Hematopoietic multipotent progenitor cell treated with erythropoietin and hydrocortisone succinate and interleukin-3 and kit ligand, for 17 days (in vitro differentiated cells): Measurements from ENCODE around the gene SECISBP2.
"Not testable (repeated sequence)": the region's sequence is repeated elsewhere in the genome, so short reads cannot be mapped to it uniquely, and the experiment has no call there.

Experiments used
- DNase-seq: peaks from one replicate; pipeline ENCODE4 v3.0.0-alpha.2; 2015; ENCODE audit warnings: low spot score

Gene SECISBP2

GRCh38 chr9:89366711-89367110, 48.4 kb downstream of the SECISBP2 start:
- no peak for DNase-seq

GRCh38 chr9:89367281-89367680, 49.0 kb downstream of the SECISBP2 start:
- DNase-seq: no peak

GRCh38 chr9:89367726-89368437, 49.6 kb downstream of the SECISBP2 start:
- DNase-seq: no peak

GRCh38 chr9:89368550-89368949, 50.2 kb downstream of the SECISBP2 start:
- no peak for DNase-seq

GRCh38 chr9:89368978-89369377, 50.7 kb downstream of the SECISBP2 start:
- DNase-seq: no peak

GRCh38 chr9:89370593-89370992, 52.3 kb downstream of the SECISBP2 start:
- DNase-seq: no peak

- DNase-seq: not testable (repeated sequence)
Measured at GRCh38 chr9:89371791-89372190, 53.5 kb downstream of the SECISBP2 start.

- peak; percentile 16 for DNase-seq
Measured at GRCh38 chr9:89372230-89372816, 54.0 kb downstream of the SECISBP2 start.

- no peak for DNase-seq
Measured at GRCh38 chr9:89372979-89373378, 54.7 kb downstream of the SECISBP2 start.

GRCh38 chr9:89374176-89374575, 55.9 kb downstream of the SECISBP2 start:
- no peak for DNase-seq

GRCh38 chr9:89375191-89375760, 57.0 kb downstream of the SECISBP2 start:
- peak; percentile 34 for DNase-seq

GRCh38 chr9:89376286-89376685, 58.0 kb downstream of the SECISBP2 start:
- no peak for DNase-seq

GRCh38 chr9:89376741-89377351, 58.5 kb downstream of the SECISBP2 start:
- no peak for DNase-seq

GRCh38 chr9:89377411-89377810, 59.1 kb downstream of the SECISBP2 start:
- no peak for DNase-seq

GRCh38 chr9:89378541-89378940, 60.2 kb downstream of the SECISBP2 start:
- DNase-seq: no peak

- DNase-seq: no peak
Measured at GRCh38 chr9:89379031-89379430, 60.7 kb downstream of the SECISBP2 start.

- DNase-seq: peak; percentile 15
Measured at GRCh38 chr9:89379508-89380115, 61.3 kb downstream of the SECISBP2 start.

- DNase-seq: no peak
Measured at GRCh38 chr9:89380437-89381307, 62.4 kb downstream of the SECISBP2 start.

- no peak for DNase-seq
Measured at GRCh38 chr9:89381308-89381609, 63.0 kb downstream of the SECISBP2 start.

- no peak for DNase-seq
Measured at GRCh38 chr9:89382026-89382986, 64.0 kb downstream of the SECISBP2 start.
